Activated CD4-positive, alpha-beta T cell treated with anti-CD3 and anti-CD28 coated beads for 24 hours (primary cell): ENCODE measurements around the gene PTPRM.

Experiments used
- DNase-seq, 2 donors: peaks; one replicate each; pipeline ENCODE4 v3.0.0-alpha.2; 2020; ENCODE audit warnings: low read depth in 2 of 2

Gene PTPRM

DNA sequence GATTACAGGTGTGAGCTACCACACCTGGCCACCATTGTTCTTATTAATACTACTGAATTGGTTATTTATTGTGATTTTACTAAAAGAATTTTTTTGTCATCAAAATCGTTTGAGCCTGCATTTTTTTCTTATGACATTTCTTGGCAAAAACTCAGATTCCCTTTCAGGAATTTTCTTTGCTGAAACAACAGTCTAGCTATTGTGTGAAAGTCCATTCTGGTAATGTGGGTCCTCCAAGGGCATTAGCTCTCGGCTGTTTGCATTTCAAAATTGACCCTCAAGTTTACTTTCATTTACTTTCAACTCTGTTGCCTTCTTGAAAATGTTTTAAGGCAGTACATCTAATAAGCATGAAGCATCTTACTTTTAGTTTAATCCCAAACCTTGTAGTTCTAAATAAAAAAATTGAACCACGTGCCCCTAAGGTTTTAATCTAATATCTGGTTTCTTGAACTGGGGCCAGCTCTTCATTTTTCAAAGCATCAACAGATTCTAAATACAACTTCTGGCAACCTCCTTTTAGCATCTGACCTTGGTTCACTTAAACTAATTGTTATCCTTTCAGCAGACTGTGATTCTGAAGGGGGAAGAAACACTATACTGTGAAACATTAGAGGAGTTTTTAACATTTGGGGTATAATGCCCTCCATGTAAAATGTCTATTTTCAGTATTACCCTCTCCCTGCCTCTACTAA, 716.9 kb downstream of the PTPRM start:
- no peak for DNase-seq

GRCh38 chr18:8286303-8286702, 719.2 kb downstream of the PTPRM start:
- DNase-seq = no peak

DNA sequence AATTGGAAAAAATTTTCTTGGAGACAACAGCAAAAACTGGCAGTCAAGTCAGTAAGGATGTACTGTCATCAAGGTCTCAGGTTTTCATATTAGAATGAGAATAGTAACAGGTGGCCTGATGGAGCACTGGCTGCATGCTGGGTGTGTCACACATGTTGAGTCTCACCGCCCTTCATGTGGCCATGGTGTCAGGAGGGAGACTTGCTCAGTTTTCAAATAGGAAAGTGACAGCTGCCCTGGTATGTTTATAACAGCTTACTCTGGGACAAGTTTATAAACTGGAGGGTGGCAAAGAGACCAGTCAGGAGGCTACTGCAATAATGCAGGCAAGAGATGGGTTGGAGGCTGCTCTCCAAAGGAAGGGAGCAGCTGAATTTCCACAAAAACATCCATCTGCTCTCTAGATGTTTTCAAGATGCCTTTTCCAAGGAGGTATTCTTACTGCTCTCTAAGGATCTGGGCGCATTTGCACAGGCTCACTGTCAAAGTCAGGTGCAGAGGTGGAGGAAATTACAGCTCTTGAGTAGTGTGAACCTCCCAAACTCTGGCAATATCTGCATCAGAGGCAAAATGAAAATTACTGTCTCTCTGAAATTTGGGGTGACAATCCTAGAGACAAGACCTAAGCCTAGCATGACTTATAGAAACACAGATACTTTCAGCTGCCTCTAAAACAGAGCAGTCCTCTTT, 720.2 kb downstream of the PTPRM start:
- DNase-seq = no peak

- no peak for DNase-seq
Observed at GRCh38 chr18:8288472-8289195, 721.5 kb downstream of the PTPRM start.

- DNase-seq = no peak
Observed at GRCh38 chr18:8290435-8290834, 723.3 kb downstream of the PTPRM start.

DNA sequence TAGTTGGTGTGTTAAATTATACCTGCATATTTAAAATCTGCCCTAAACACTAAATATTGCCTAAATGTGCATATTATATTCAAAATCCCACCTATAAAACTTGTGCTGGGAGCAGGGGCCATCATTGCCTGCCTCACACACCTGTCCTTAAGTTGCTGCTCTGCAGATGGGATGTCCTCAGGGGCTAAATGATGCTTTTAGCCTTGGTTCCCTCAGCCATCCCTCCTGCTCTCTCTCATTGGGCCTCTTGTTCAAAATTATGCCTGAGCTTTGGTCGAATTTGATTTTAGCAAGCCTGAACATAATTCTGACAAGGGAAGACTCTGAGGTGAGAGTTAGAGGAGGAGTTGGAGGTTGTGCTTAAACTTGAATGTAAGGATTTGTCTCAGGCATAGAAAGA, 723.8 kb downstream of the PTPRM start:
- DNase-seq = no peak

- DNase-seq = no peak
Observed at GRCh38 chr18:8293184-8293583, 726.1 kb downstream of the PTPRM start.

DNA sequence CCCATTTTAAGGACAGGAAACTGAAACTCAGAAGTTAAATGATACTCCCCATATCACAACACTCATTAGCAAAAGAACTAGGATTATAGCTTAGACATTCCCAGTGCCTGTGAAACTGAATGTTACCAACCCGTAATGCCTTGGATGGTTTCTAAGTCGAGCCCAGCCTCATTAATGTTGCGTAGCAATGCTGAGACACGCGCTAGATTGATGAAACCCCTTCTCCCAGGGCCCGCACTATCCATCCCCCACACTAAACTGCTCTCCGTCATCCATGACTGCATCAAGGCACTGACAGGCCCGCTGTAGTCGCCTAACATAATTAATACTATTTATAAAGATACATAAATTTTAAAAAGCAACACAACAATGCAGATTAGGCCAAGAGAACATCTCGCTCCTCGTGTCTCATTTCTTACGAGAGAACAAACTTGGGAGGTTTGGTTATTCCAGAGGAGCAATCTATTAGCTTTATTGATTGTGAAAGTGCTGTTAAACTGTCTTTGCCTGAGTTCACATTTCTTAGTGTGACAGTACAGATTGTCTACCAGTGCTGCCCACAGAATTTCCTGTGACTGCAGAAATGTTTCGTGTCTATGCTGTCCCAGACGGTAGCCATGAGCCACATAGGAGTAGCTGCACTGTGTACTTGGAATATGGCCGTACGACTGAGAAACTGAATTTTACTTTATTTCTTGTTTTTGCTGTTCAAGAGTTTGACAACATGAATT, 729.9 kb downstream of the PTPRM start:
- no peak for DNase-seq

DNA sequence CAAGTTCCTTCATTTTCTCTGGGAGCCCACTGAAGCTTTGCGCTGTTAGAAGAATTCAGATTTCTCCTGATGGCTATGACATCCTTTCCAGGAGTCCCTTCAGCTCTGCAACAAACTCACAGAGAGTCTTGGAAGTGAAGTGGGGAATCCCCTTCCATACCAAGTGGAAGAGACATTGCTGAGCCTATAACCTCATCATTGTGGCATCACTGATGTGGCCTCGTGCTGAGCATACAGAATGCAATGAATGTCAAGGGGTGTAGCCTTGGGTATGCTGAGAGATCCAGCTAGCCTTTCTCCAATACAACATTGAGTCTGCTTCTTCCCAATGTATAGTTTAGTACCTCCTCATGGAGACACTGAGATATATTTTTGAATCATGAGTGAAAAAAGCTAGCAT, 731.1 kb downstream of the PTPRM start:
- DNase-seq = no peak

DNA sequence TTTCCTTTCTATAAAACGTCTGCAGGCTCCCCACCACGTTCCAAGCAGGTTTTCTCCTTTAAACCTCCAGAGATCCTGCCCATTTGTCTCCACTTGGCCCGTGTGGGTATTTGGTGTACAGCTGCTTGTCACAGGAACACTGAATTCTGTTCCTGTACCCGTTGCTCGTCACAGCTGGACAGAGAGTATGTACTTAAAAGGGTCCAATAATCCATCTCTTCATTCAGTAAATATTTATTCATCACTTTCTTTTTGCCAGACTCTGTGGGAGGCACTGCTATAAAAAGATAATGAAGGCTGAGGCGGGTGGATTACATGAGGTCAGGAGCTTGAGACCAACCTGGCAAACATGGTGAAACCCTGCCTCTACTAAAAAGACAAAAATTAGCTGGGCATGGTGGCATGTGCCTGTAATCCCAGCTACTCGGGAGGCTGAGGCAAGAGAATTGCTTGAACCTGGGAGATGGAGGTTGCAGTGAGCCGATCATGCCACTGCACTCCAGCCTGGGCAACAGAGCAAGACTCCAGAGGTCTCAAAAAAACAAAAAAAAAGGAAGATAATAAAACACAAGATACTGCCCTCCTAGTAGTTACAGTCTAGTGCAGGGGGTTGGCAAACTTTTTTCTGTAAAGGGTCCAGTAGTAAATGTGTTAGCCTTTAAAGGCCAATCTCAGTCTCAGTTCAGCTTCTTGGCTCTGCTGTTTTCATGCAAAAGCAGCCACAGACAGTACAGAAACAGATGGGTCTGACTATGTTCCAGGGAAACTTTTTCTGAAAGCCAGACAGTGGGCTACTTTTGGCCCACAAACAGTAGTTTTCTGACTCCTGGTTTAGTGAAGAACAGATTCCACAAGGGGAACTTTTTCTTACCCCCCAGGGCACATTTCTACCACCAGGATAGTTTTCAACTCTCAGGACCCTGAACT, 732.2 kb downstream of the PTPRM start:
- DNase-seq = no peak

- no peak for DNase-seq
Observed at GRCh38 chr18:8300751-8301410, 733.8 kb downstream of the PTPRM start.

DNA sequence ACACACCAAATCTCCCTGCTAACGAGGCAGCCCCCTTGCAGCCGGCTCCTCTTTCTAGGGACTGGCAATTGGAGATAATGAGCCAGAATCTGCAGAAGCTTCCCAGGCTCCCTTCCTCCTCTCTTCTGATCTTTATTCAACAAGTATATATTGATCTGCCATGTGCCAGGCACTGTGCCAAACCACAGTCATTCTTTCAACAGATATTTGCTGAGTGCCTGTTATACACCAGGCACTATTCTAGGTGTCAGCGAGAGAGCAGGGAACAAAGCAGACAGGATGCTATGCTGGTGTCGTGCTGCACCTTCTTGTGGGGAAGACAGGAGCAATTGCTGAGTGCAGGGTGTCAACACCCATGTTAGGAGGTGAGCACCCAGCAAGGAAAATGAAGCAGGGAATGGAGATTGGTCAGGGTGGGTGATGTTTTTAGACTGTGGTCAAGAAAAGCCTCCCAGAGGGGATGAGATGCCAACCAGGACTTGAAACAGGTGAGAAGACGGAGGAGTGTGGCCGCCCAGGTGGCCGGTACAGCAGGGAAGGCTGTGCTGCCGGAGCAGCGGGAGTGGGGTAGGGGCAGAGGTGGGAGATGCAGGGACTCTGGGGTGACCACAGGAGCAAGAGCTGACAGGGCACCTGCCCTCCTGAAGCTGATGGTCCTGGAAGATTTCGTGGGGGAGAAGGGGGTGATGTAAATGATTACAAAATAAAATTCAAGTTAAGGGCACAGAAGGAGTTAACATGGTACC, 734.5 kb downstream of the PTPRM start:
- DNase-seq = no peak

DNA sequence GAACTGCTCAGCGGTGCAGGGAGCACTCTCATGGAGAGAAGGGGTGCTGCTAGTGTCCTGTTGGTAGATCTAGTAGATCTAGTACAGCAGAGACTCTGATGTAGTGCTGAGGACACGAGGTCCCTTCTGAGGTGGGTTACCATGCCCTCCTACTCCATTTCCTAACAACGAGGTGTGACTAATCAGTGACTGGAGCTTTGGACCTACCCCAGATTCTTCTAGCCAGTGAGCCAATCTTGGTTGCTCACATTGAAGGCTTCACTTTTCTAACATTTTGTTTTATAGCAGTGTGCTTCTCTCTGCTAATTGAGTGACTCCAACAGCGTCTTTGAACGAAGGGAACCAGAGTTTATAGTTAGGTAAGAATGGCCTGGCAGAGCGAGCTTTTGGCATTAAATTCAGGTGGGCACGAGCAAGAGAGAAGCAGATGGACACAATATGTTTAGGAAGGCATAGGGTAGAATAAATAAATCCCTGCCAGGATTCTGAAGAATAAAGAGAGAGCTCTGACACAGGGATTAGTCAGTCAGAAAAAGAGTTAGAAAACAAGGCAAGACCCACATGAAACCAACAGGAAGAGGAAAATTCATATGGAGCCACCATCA, 736.1 kb downstream of the PTPRM start:
- DNase-seq = no peak

DNA sequence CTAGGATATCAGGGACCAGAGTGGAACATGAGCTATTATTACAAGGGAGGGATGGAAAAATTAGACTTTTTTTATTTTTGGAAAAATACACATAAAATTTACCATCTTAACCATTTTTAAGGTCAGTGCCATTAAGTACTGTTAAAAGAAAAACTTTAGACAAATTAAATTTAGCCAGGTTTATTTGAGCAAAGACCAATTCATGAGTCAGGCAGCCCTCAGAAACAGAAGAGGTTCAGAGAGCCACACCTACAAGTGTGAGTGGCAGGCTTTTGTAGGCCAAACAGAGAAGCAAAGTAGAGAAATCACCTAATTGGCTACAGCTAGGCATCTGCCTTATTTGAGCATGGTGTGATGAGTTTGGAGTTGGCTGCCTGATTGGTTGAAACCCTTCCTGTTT, 740.8 kb downstream of the PTPRM start:
- DNase-seq = no peak

GRCh38 chr18:8313043-8313442, 745.9 kb downstream of the PTPRM start:
- no peak for DNase-seq

DNA sequence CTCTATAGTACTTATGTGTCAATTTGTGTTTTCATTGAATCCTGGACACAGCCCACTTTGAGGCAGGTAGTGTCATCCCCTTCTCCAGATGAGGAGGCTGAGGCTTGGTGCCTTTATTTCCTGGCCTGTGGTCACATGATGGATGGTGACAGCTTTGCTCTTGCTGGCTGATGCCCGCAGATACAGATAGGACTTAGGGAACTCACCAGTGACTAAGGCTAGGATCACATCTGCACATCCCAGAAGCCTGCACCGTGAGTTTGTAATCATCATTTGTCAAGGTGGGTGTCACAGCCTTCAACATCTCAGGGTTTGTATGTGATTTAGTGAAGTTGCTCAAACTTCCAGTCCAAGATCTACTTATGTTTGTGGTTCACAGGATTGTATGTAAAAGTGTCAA, 747.0 kb downstream of the PTPRM start:
- DNase-seq = no peak

DNA sequence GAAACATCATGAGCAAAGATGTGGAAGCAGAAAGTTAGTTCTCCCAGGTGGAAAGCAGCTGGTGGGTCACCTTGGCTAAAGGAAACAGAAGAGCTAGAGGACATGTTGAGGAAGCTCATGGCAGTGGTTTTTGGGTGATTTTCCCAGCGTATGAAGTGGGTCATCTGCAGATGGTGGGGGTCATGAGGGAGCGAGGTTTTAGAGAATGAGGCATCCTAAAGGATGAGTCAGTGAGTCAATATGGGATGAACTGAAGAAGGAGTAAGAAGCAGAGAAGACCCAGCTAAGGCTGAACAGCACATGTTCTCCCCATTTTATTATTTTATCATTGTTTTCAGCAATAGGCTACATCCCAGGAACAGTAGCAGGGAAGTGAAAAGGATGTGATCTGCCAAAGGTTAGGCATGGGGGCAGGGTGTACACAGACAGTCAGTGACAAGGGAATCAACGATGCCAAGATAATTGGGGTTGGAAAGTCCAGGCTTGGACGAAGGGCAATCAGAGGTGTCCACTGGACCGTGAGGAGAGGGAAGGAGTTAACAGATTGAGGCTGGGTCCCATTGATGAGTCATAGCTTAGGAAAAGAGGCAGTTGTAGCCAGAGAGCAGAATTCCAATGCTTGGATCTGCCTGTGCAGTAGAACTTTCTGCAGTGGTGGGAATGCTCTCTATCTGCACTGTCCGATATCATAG, 752.8 kb downstream of the PTPRM start:
- DNase-seq = no peak

- DNase-seq = no peak
Observed at GRCh38 chr18:8322486-8322885, 755.4 kb downstream of the PTPRM start.
